GM12892 (cell line): ENCODE data around the gene PRKAG2.

Source experiments
- POLR2A ChIP-seq: IDR thresholded peaks from 2 replicates; pipeline ENCODE4 v1.6.1; 2011; ENCODE audit warnings: low read depth, low read length, control low read depth
- POLR2AphosphoS5 ChIP-seq: IDR thresholded peaks from 2 replicates; pipeline ENCODE4 v1.6.1; 2011; ENCODE audit warnings: low read depth, low read length, control low read depth
- TAF1 ChIP-seq: IDR thresholded peaks from 2 replicates; pipeline ENCODE4 v1.6.1; 2011; ENCODE audit warnings: low read depth, mild to moderate bottlenecking, control low read depth, low read length, borderline replicate concordance

- no peak for TF ChIP-seq POLR2A
- no peak for TF ChIP-seq POLR2AphosphoS5
- no peak for TF ChIP-seq TAF1
Measured at GRCh38 chr7:151859948-151860685, 16.8 kb downstream of the PRKAG2 start.
